Right lobe of liver (tissue), 6 donors: ENCODE results near the gene MYO7A. TPM values are rescaled to one million over a fixed set of nuclear protein-coding genes. Genes with fewer than 3 reads are reported as not detected.

ENCODE experiments used
- ATAC-seq, 4 donors: fragments of 200-7000 bp; cut with Tn5 transposase; one replicate each; pipeline ENCODE4 v1.9.1; 2020; ENCODE audit warnings: mild to moderate bottlenecking in 4 of 4, moderate library complexity in 4 of 4
- DNase-seq, 3 donors: peaks; one replicate each; pipeline ENCODE4 v3.0.0-alpha.2; 2020
- H3K27ac ChIP-seq, 3 donors: fragments of 200-600 bp; one replicate each; pipeline ENCODE4 v1.8.0; 2022
- H3K27me3 ChIP-seq, 2 donors: fragments of 200-600 bp; one replicate each; pipeline ENCODE4 v1.8.0; 2022
- H3K36me3 ChIP-seq, 4 donors: fragments of 200-600 bp; sonication (generic) in 1 of 4; one replicate each; pipeline versions ENCODE4 v1.5.1 to v1.8.0; 2017 to 2022; ENCODE audit warnings: control low read depth in 1 of 4
- H3K4me1 ChIP-seq, 4 donors: fragments of 200-600 bp; sonication (generic) in 1 of 4; one replicate each; pipeline versions ENCODE4 v1.5.1 to v1.8.0; 2017 to 2022; ENCODE audit warnings: control low read depth in 1 of 4
- H3K4me3 ChIP-seq, 3 donors: fragments of 200-600 bp; one replicate each; pipeline ENCODE4 v1.8.0; 2022
- H3K9me3 ChIP-seq, 4 donors: fragments of 200-600 bp; sonication (generic) in 1 of 4; one replicate each; pipeline versions ENCODE4 v1.5.1 to v1.8.0; 2017 to 2022; ENCODE audit warnings: control low read depth in 1 of 4
- CTCF ChIP-seq, 4 donors: fragments of 200-600 bp in 3 of 4; fragments of 450-650 bp in 1 of 4; IDR thresholded peaks; one replicate each; pipeline versions ENCODE4 v1.5.1 to v1.8.0; 2016 to 2022; ENCODE audit warnings: antibody characterized with exemption in 4 of 4, mild to moderate bottlenecking in 2 of 4
- POLR2A ChIP-seq: fragments of 450-650 bp; IDR thresholded peaks from one replicate; pipeline ENCODE4 v1.6.1; 2017; ENCODE audit warnings: antibody characterized with exemption, mild to moderate bottlenecking
- WGBS: methylation state at CpG from one replicate; pipeline ENCODE4 v1.1.6; 2018; ENCODE audit warnings: low coverage, low lambda C conversion rate; ENCODE audit not compliant: insufficient coverage; ENCODE audit errors: missing lambda C conversion rate; 5-methylcytosine and 5-hydroxymethylcytosine counted together
- intact Hi-C, 2 donors: fragments of 100-400 bp; cut with DNase I; formaldehyde crosslinking; loops; one replicate each; pipeline versions ENCODE4 v1.11.2 to v1.14.1; 2022
- total RNA-seq, 6 experiments: library from RNA; depleted of rRNA in 2 of 6; stranded (reverse); fragments of >200 nt in 2 of 6; fragmentation: NEBNext Ultra II Directional in 3 of 6; extraction: Animal tissue kit (Norgen Biotek cat#: 25700) in 3 of 6; gene quantifications; one replicate each; pipeline versions ENCODE4 v1.1.0 to v1.2.4, GENCODE V29; 2016 to 2023
- donor health status: DM: no; HTN: yes; CAD: no.
- donor health status: DM: no; HTN: no; CAD: no.
- donor health status: DM: no; HTN: no; CAD: no.
- donor health status: DM: no; HTN: yes; CAD: no.
- donor health status: DM: no; HTN: yes; CAD: no.

MYO7A gene
- total RNA-seq, 6 experiments from 2014 or later, result 23.6 to 39.6 (median 32.0) TPM

GRCh38 chr11:77143405-77144020 is 15.5 kb downstream of the MYO7A start:
- H3K27me3 ChIP-seq, result no peaks in the 10 kb centered on the region
- DNase-seq (peak in 1 of 3 donors; percentile 51), ATAC-seq (no peak)
- H3K36me3 ChIP-seq, result no peaks in the 10 kb centered on the region
- peaks cover 0 to 29% (median 13%) of the 10 kb centered on the region in 4 donors for H3K4me1 ChIP-seq
- H3K9me3 ChIP-seq, result no peaks in the 10 kb centered on the region
- TF ChIP-seq CTCF (IDR thresholded peaks at IDR 0.05), result no peak
- no peak for TF ChIP-seq POLR2A
- no peak overlapping the region for H3K27ac ChIP-seq
- H3K4me3 ChIP-seq, result no peak overlapping the region
- WGBS, result 70% methylated on average over 3 of the region's 8 CpGs
- intact Hi-C loops, result no loop called here

GRCh38 chr11:77144196-77144856 is 16.3 kb downstream of the MYO7A start:
- H3K4me1 ChIP-seq, result peaks cover 0 to 29% (median 13%) of the 10 kb centered on the region in 4 donors
- H3K9me3 ChIP-seq, result no peaks in the 10 kb centered on the region
- WGBS, result 67% methylated on average over 1 of the region's 9 CpGs
- no peaks in the 10 kb centered on the region for H3K27me3 ChIP-seq
- TF ChIP-seq CTCF (IDR thresholded peaks at IDR 0.05) (no peak), POLR2A (no peak)
- H3K36me3 ChIP-seq, result no peaks in the 10 kb centered on the region
- no peak overlapping the region for H3K4me3 ChIP-seq
- peak overlapping the region in 1 of 3 donors; percentile 29 for H3K27ac ChIP-seq
- intact Hi-C loops, result no loop called here
- DNase-seq (peak in 1 of 3 donors; percentile 40), ATAC-seq (peak in 3 of 4 donors; percentile 2 to 12 (median 10))

- ATAC-seq, result peak; percentile 89 to 95 (median 92)
- intact Hi-C loops, result no loop called here
- Histone ChIP-seq H3K36me3 (no peaks in the 10 kb centered on the region), H3K27me3 (no peaks in the 10 kb centered on the region), H3K4me1 (peaks cover 0 to 27% (median 13%) of the 10 kb centered on the region in 4 donors), H3K4me3 (no peak overlapping the region), H3K27ac (peak overlapping the region in 2 of 3 donors; percentile 2 to 37), H3K9me3 (no peaks in the 10 kb centered on the region)
- TF ChIP-seq CTCF (IDR thresholded peaks at IDR 0.05) (no peak), POLR2A (peak; percentile 45)
- 22% methylated on average over 5 of the region's 7 CpGs for WGBS
- DNase-seq, result peak; percentile 85 to 96 (median 91)
Observed at GRCh38 chr11:77144857-77145428, 16.9 kb downstream of the MYO7A start.

GRCh38 chr11:77146261-77147035 is 18.4 kb downstream of the MYO7A start:
- Histone ChIP-seq H3K4me3 (no peak overlapping the region), H3K36me3 (no peaks in the 10 kb centered on the region), H3K4me1 (peaks cover 0 to 26% (median 9%) of the 10 kb centered on the region in 4 donors), H3K9me3 (no peaks in the 10 kb centered on the region), H3K27me3 (no peaks in the 10 kb centered on the region), H3K27ac (no peak overlapping the region)
- 82% methylated on average over 7 of the region's 10 CpGs for WGBS
- intact Hi-C loops, result no loop called here
- no peak for TF ChIP-seq POLR2A
- no peak for TF ChIP-seq CTCF (IDR thresholded peaks at IDR 0.05)
- peak in 1 of 3 donors; percentile 48 for DNase-seq
- ATAC-seq, result no peak
